NCI-H2081 treated with DMSO at 0.1 percent for 48 hours (cell line): ENCODE data around the gene EFCAB9.

Experiments
- DNase-seq: peaks from one replicate; lab custom pipeline; 2025; lab: John Stamatoyannopoulos, UW

The EFCAB9 gene

DNA sequence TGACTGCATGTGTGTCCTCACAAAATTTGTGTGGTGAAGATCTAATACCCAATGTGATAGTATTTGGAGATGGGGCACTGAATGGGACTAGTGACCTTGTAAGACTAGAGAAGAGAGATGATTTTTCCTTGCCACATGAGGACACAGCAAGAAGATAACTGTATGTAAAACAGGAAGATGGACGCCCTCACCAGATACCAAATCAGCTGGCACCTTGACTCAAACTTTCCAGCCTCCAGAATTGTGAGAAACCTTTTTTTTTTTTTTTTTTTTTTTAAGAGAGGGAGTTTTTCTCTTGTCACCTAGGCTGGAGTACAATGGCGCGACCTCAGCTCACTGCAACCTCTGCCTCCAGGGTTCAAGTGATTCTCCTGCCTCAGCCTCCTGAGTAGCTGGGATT lies 49.3 kb downstream of the EFCAB9 start:
- DNase-seq = no peak

DNA sequence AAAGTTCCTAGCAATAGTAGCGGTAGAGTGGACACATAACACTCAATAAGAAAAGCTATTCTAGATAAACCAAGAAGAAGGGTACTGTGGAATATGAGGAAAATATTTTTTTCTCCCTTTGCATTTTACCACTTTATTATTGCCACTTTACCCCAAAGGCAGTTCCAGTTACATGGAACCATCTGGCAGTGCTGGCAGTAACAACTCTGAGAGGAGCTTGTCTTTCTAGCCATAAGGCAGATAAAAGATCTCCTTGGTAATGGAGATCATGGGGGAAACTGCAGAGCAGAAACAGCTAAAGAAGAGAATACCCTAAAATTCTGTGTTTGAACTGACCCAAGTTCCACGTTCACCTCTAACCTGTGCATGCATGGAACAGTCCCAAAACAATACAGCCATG lies 51.1 kb downstream of the EFCAB9 start:
- no peak for DNase-seq

DNA sequence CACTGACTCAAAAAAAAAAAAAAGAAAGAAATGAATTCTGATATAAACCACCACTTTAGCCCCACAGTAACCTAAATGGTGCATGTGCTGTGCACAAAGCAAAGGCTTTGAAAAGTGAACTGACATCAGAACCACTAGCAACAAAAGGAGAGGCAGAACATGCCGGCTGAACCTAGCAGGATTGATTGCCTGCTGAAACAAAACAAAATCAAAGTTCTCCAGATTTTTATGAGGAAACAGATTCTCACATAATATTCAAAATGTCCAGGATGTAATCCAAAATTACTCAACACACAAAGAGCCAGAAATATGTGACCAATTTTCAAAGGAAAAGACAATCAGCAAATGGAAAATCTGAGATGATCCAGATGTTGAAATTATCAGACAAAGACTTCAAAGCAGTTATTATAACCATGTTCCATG lies 51.7 kb downstream of the EFCAB9 start:
- no peak for DNase-seq

DNA sequence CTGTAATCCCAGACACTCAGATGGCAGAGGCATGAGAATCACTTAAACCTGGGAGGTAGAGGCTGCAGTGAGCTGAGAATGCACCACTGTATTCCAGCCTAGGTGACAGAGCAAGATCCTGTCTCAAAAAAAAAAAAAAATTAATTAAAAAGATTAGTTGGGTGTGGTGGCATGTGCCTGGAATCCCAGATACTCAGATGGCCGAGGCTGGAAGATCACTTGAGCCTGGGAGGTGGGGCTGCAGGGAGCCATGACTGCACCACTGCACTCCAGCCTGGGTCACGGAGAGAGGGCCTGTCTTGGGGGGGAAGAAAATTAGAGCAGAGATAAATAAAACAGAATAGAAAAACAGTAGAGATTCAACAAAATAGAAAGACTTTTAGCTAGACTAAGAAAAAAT lies 54.7 kb downstream of the EFCAB9 start:
- DNase-seq = no peak

DNA sequence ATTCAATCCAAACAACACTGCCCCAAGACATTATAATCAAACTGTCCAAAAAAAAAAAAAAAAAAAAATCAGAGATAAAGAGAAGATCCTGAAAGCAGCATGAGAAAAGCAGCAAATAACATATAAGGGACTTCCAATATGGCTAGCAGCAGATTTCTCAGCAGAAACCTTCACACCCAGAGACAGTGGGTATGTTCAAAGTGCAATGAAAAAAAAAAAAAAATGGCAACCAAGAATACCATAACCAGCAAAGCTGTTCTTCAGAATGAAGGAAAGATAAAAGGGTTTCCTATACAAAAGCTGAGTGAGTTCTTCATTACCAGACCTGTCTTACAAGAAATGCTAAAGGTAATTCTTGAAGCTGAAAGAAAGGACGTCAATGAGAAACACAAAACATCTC lies 57.4 kb downstream of the EFCAB9 start:
- DNase-seq = no peak

DNA sequence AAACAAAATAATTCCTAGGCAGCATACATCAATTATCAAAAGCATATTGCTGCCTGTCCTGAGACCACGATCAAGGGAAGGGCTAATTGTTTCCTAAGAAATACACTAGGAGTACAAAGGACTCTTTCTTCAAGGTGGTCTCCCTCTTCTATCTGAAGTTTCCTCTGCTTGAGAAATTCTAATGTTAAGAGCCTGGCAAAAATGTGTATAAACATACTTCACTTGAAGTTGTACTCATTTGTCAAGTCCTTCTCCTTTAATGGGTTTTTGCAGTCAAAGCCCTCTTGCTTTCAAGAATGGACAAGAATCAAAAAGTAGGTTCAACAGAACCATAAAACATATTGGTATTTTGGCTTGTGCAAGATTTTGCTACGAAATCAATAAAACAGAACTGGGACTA lies 58.5 kb downstream of the EFCAB9 start:
- DNase-seq = no peak
